ENCODE data around the gene FCER2. TPM values are rescaled to one million over a fixed set of nuclear protein-coding genes. Genes with fewer than 3 reads are reported as not detected.

The FCER2 gene
- total RNA-seq, 1 experiment from 2014 or later: not detected

DNA sequence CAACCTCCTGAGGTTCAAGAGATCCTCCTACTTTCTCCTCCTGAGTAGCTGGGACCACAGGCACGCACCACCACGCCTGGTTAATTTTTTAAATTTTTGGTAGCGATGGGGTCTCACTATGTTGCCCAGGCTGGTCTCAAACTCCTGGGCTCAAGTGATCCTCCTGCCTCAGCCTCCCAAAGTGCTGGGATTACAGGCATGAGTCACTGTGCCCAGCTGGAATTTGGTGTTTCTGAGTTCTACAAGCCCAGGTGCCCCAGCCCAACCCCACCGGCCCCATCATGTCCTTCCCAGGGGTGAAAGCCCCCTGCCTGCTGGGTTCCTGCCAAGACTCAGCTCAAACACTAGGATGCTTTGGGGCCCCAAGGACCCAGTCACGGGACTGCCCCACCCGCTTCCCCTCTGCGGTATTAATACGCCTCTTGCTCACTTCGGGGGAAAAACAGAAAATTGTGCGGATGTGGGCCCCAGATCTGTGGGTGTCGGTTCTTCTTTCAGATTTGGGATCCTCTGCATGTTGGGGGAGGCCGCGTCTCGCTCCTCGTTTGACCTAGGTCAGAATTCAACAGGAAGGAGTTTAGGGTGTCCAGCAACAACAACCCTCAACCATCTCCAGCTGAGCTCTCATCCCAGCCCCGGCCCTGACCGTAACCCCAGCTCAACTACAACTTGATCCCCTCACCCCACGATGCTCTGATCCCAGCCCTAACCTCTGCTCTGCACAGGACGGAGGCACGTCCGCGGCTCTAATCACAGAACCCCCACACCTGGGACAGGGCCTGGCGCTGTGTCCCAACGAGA is 3.7 kb upstream of the FCER2 start:
- Histone ChIP-seq H3K4me2 (ENCODE audit: insufficient read depth, insufficient read length, low read length) (no peak overlapping the region), H2BK120ac (ENCODE audit: low read depth, low read length, poor library complexity, severe bottlenecking) (no peak overlapping the region), H3T11ph (ENCODE audit: low read length) (no peak overlapping the region)

More for the DNA sequence above, 3.7 kb upstream of the FCER2 start:
- no peak overlapping the region; a peak in 1 of 7 replicates for H3K27ac Mint-ChIP-seq
- Histone ChIP-seq H3K27me3 (ENCODE audit: insufficient read depth, low read length) (no peaks in the 10 kb centered on the region), H2BK12ac (ENCODE audit: insufficient read length, low read depth, low read length) (no peak overlapping the region), H3K9me3 (ENCODE audit: control insufficient read depth, low read depth, low read length) (no peaks in the 10 kb centered on the region), H3K56ac (ENCODE audit: insufficient read length, low read depth, low read length) (no peak overlapping the region), H3K4ac (ENCODE audit: low read depth, low read length) (no peak overlapping the region), H3K23me2 (ENCODE audit: insufficient read length, low read depth, low read length, poor library complexity, severe bottlenecking) (no peaks in the 10 kb centered on the region), H3K79me1 (ENCODE audit: insufficient read depth, low read depth, low read length, poor library complexity, severe bottlenecking) (no peaks in the 10 kb centered on the region), H3K4me1 (ENCODE audit: insufficient read depth, low read length) (no peaks in the 10 kb centered on the region), H2BK15ac (ENCODE audit: low read depth, low read length) (no peak overlapping the region), H4K8ac (replicated peaks; ENCODE audit: insufficient read length, low read depth, low read length) (no peak overlapping the region), H3K23ac (ENCODE audit: insufficient read length, low read depth, low read length) (no peak overlapping the region), H4K91ac (ENCODE audit: insufficient read length, low read depth, low read length) (no peak overlapping the region), H3K27ac (ENCODE audit: insufficient read length, low read depth, low read length) (no peak overlapping the region), H3K14ac (ENCODE audit: insufficient read depth, low read length) (no peak overlapping the region), H3K9ac (ENCODE audit: extremely low read depth, insufficient read length, low read length) (no peak overlapping the region), H2BK20ac (ENCODE audit: low read depth, low read length, poor library complexity, severe bottlenecking) (no peak overlapping the region), H2AFZ (ENCODE audit: low read length) (no peak overlapping the region), H2AK5ac (ENCODE audit: insufficient read length, low read length) (no peak overlapping the region), H4K5ac (ENCODE audit: insufficient read length, low read depth, low read length) (no peak overlapping the region), H3K79me2 (ENCODE audit: insufficient read depth, low read length) (no peaks in the 10 kb centered on the region), H4K20me1 (ENCODE audit: control insufficient read depth, insufficient read depth, insufficient read length) (no peaks in the 10 kb centered on the region), H3K18ac (ENCODE audit: insufficient read length, low read depth, low read length) (no peak overlapping the region), H2BK5ac (ENCODE audit: insufficient read length, low read length) (no peak overlapping the region)
- no peak overlapping the region for H3K4me3 Mint-ChIP-seq
- H3K36me3 Mint-ChIP-seq (ENCODE audit: insufficient read depth in 1 of 3, low read depth in 3 of 3): no peaks in the 10 kb centered on the region
- H3K9me3 Mint-ChIP-seq: no peaks in the 10 kb centered on the region
- TF ChIP-seq, protein P1, sequence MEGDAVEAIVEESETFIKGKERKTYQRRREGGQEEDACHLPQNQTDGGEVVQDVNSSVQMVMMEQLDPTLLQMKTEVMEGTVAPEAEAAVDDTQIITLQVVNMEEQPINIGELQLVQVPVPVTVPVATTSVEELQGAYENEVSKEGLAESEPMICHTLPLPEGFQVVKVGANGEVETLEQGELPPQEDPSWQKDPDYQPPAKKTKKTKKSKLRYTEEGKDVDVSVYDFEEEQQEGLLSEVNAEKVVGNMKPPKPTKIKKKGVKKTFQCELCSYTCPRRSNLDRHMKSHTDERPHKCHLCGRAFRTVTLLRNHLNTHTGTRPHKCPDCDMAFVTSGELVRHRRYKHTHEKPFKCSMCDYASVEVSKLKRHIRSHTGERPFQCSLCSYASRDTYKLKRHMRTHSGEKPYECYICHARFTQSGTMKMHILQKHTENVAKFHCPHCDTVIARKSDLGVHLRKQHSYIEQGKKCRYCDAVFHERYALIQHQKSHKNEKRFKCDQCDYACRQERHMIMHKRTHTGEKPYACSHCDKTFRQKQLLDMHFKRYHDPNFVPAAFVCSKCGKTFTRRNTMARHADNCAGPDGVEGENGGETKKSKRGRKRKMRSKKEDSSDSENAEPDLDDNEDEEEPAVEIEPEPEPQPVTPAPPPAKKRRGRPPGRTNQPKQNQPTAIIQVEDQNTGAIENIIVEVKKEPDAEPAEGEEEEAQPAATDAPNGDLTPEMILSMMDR (conservative IDR thresholded peaks at IDR 0.05): no peak
- no CpG with 5 or more reads among the region's 24 CpGs for WGBS (ENCODE audit: extremely low coverage, insufficient read length, low lambda C conversion rate)
- peaks cover 2 to 8% of the 10 kb centered on the region in 2 experiments for H3K4me1 Mint-ChIP-seq
- peaks cover 37% of the 10 kb centered on the region for H3K27me3 Mint-ChIP-seq (ENCODE audit: low read depth)
- DNase-seq: no peak
